Body of pancreas (tissue), 4 donors: ENCODE measurements around the gene GMPR.
"Not testable (repeated sequence)": the region's sequence is repeated elsewhere in the genome, so short reads cannot be mapped to it uniquely, and the experiment has no call there.

ENCODE experiments used
- CTCF ChIP-seq, 7 experiments: fragments of 450-650 bp in 4 of 7; fragments of 200-600 bp in 3 of 7; sonication (generic) in 3 of 7; IDR thresholded peaks; one replicate each; pipeline ENCODE4 v1.5.1; 2016 to 2019; ENCODE audit warnings: antibody characterized with exemption in 7 of 7
- POLR2A ChIP-seq, 3 donors: fragments of 450-650 bp; IDR thresholded peaks; one replicate each; pipeline ENCODE4 v1.6.1; 2016; ENCODE audit warnings: antibody characterized with exemption in 3 of 3, mild to moderate bottlenecking in 2 of 3

GRCh38 chr6:16269442-16270070 is 31.2 kb downstream of the GMPR start:
- not testable (repeated sequence) for TF ChIP-seq CTCF, POLR2A (IDR thresholded peaks at IDR 0.05)
